HCT116 (cell line): ENCODE results near the gene SH3PXD2A. TPM values are rescaled to one million over a fixed set of nuclear protein-coding genes. Genes with fewer than 3 reads are reported as not detected.

ENCODE experiments used
- ATAC-seq: fragments of 200-7000 bp; cut with Tn5 transposase; 2 replicates; pipeline ENCODE4 v1.9.1; 2020; ENCODE audit warnings: mild to moderate bottlenecking, moderate library complexity
- BruUV-seq: library from RNA; stranded (reverse); fragments of 400-500 nt; replicated peaks from 2 replicates; lab custom pipeline; 2021; lab: Mats Ljungman, UMichigan
- CTCF ChIA-PET: fragments of 300-600 bp; sonication (Branson Sonifier 250); formaldehyde crosslinking; loops from one replicate; lab custom pipeline; 2021; ENCODE audit warnings: antibody characterized with exemption; lab: Charles Lee
- POLR2A ChIA-PET: fragments of 300-600, 350-600 bp; sonication (Branson Sonifier 250); formaldehyde crosslinking; loops from one replicate; lab custom pipeline; 2021; ENCODE audit warnings: antibody characterized with exemption; lab: Charles Lee
- RAD21 ChIA-PET, 2 experiments: fragments of 300-600 bp; sonication (Branson Sonifier 250); formaldehyde crosslinking; loops; one replicate each; lab custom pipeline; 2023; ENCODE audit warnings: low total read pairs in 2 of 2; ENCODE audit not compliant: uncharacterized antibody in 2 of 2, unreplicated experiment in 2 of 2, low non-redundant PET in 1 of 2; lab: Charles Lee
- DNase-seq: peaks from one replicate; pipeline ENCODE4 v3.0.0-alpha.2; 2010; ENCODE audit warnings: low read depth, low spot score
- H2AFZ ChIP-seq: fragments of 200-600 bp; shearing (Covaris generic), sonication (generic); 2 replicates; pipeline ENCODE4 v1.6.1; 2017; ENCODE audit warnings: low read depth, mixed run types, mixed read lengths, antibody characterized with exemption, low read length; ENCODE audit not compliant: poor library complexity, severe bottlenecking
- H3K27ac ChIP-seq: 2 replicates; pipeline ENCODE4 v1.5.1; 2012; ENCODE audit warnings: low read depth, low read length
- H3K27me3 ChIP-seq: fragments of 200-600 bp; sonication (generic); 2 replicates; pipeline ENCODE4 v1.6.1; 2016; ENCODE audit warnings: mixed run types, low read length, mixed read lengths; ENCODE audit not compliant: insufficient read depth
- H3K36me3 ChIP-seq, 2 experiments: fragments of 200-500 bp in 1 of 2; fragments of 200-600 bp in 1 of 2; sonication (Bioruptor generic) in 1 of 2; sonication (generic) in 1 of 2; 2 replicates each; pipeline versions ENCODE4 v1.5.1 to v1.6.1; 2014 to 2016; ENCODE audit warnings: low read length in 2 of 2, inconsistent platforms in 1 of 2, mixed read lengths in 1 of 2, mixed run types in 1 of 2; ENCODE audit not compliant: insufficient read depth in 2 of 2, control insufficient read depth in 1 of 2
- H3K4me1 ChIP-seq, 2 experiments: fragments of 200-600 bp in 1 of 2; sonication (generic) in 1 of 2; 2 replicates each; pipeline versions ENCODE4 v1.5.1 to v1.6.1; 2012 to 2017; ENCODE audit warnings: low read length in 2 of 2, inconsistent platforms in 1 of 2, mild to moderate bottlenecking in 1 of 2, mixed read lengths in 1 of 2, mixed run types in 1 of 2, moderate library complexity in 1 of 2; ENCODE audit not compliant: insufficient read depth in 2 of 2, control insufficient read depth in 1 of 2
- H3K4me2 ChIP-seq: fragments of 200-600 bp; sonication (generic); 2 replicates; pipeline ENCODE4 v1.6.1; 2017; ENCODE audit warnings: mixed run types, low read length, mixed read lengths
- H3K4me3 ChIP-seq, 2 experiments: fragments of 200-600 bp in 1 of 2; sonication (generic) in 1 of 2; replicated peaks in 1 of 2; 2 replicates each; pipeline ENCODE4 v1.5.1; 2011 to 2016; ENCODE audit warnings: low read length in 2 of 2, control low read depth in 1 of 2, low read depth in 1 of 2, mild to moderate bottlenecking in 1 of 2, mixed read lengths in 1 of 2, mixed run types in 1 of 2
- H3K79me2 ChIP-seq: fragments of 200-600 bp; sonication (generic); 2 replicates; pipeline ENCODE4 v1.6.1; 2017; ENCODE audit warnings: mild to moderate bottlenecking, mixed run types, low read length, moderate library complexity, mixed read lengths; ENCODE audit not compliant: insufficient read depth
- H3K9ac ChIP-seq: fragments of 200-600 bp; sonication (generic); 2 replicates; pipeline ENCODE4 v1.6.1; 2016; ENCODE audit warnings: low read length, mixed read lengths
- H3K9me2 ChIP-seq: fragments of 200-600 bp; sonication (generic), shearing (Covaris generic); 2 replicates; pipeline ENCODE4 v1.6.1; 2017; ENCODE audit warnings: mixed run types, mild to moderate bottlenecking, moderate library complexity; ENCODE audit not compliant: insufficient read depth
- H3K9me3 ChIP-seq, 2 experiments: fragments of 200-500 bp in 1 of 2; fragments of 200-600 bp in 1 of 2; sonication (Bioruptor generic) in 1 of 2; sonication (generic) in 1 of 2; 2 replicates each; pipeline ENCODE4 v1.6.1; 2014 to 2017; ENCODE audit warnings: low read length in 2 of 2, mixed read lengths in 2 of 2, inconsistent platforms in 1 of 2, low read depth in 1 of 2, mild to moderate bottlenecking in 1 of 2, mixed run types in 1 of 2, moderate library complexity in 1 of 2; ENCODE audit not compliant: control insufficient read depth in 1 of 2, insufficient read depth in 1 of 2
- H4K20me1 ChIP-seq: fragments of 200-600 bp; sonication (generic), shearing (Covaris generic); 2 replicates; pipeline ENCODE4 v1.6.1; 2017; ENCODE audit warnings: mixed run types, mild to moderate bottlenecking, moderate library complexity; ENCODE audit not compliant: insufficient read depth
- ATF3 ChIP-seq: IDR thresholded peaks from 2 replicates; pipeline ENCODE4 v1.6.1; 2012
- CEBPB ChIP-seq: IDR thresholded peaks from 2 replicates; pipeline ENCODE4 v1.6.1; 2012; ENCODE audit warnings: low read depth
- CTCF ChIP-seq, 3 experiments: fragments of 200-600 bp in 1 of 3; sonication (generic) in 1 of 3; IDR thresholded peaks in 2 of 3; conservative IDR thresholded peaks in 1 of 3; 2 replicates each; pipeline ENCODE4 v1.5.1; 2012 to 2017; ENCODE audit warnings: low read depth in 2 of 3, low read length in 2 of 3, antibody characterized with exemption in 1 of 3, borderline replicate concordance in 1 of 3, control low read depth in 1 of 3, mild to moderate bottlenecking in 1 of 3, mixed read lengths in 1 of 3, mixed run types in 1 of 3, moderate library complexity in 1 of 3; ENCODE audit not compliant: insufficient read depth in 1 of 3
- EGR1 ChIP-seq: IDR thresholded peaks from 2 replicates; pipeline ENCODE4 v1.6.1; 2012; ENCODE audit warnings: low read depth
- ELF1 ChIP-seq: IDR thresholded peaks from 2 replicates; pipeline ENCODE4 v1.6.1; 2012; ENCODE audit warnings: low read depth, borderline replicate concordance
- EZH2 ChIP-seq: fragments of 200-600 bp; sonication (generic); IDR thresholded peaks from 2 replicates; pipeline ENCODE4 v1.6.1; 2017; ENCODE audit warnings: antibody characterized with exemption, mixed run types
- EZH2phosphoT487 ChIP-seq: fragments of 200-600 bp; IDR thresholded peaks from 2 replicates; pipeline ENCODE4 v1.6.1; 2018; ENCODE audit warnings: antibody characterized with exemption, borderline replicate concordance
- FOSL1 ChIP-seq: IDR thresholded peaks from 2 replicates; pipeline ENCODE4 v1.6.1; 2012; ENCODE audit warnings: low read depth
- JUND ChIP-seq: IDR thresholded peaks from 2 replicates; pipeline ENCODE4 v1.6.1; 2012
- MAX ChIP-seq: IDR thresholded peaks from 2 replicates; pipeline ENCODE4 v1.6.1; 2012
- RAD21 ChIP-seq: IDR thresholded peaks from 2 replicates; pipeline ENCODE4 v1.6.1; 2012; ENCODE audit warnings: low read depth, mild to moderate bottlenecking
- SRF ChIP-seq: IDR thresholded peaks from 2 replicates; pipeline ENCODE4 v1.6.1; 2012; ENCODE audit warnings: low read depth
- TCF7L2 ChIP-seq: IDR thresholded peaks from 2 replicates; pipeline ENCODE4 v1.7.0; 2011; ENCODE audit warnings: borderline replicate concordance, inconsistent platforms; ENCODE audit not compliant: insufficient read depth, insufficient read length; ENCODE audit errors: extremely low read depth
- ZBTB33 ChIP-seq: IDR thresholded peaks from 2 replicates; pipeline ENCODE4 v1.6.1; 2011; ENCODE audit warnings: mild to moderate bottlenecking, low read length, moderate library complexity; ENCODE audit not compliant: insufficient replicate concordance; ENCODE audit errors: extremely low read depth
- ZFX ChIP-seq: fragments of 450-650 bp; IDR thresholded peaks from 2 replicates; pipeline ENCODE4 v1.6.1; 2017
- ZNF274 ChIP-seq: fragments of 200-500 bp; sonication (Bioruptor generic); IDR thresholded peaks from 2 replicates; pipeline ENCODE4 v1.6.1; 2014; ENCODE audit warnings: mild to moderate bottlenecking, low read depth, low read length, inconsistent platforms
- intact Hi-C: fragments of 100-400 bp; cut with micrococcal nuclease; formaldehyde crosslinking; loops from 2 replicates; pipeline ENCODE4 v1.10.0; 2022
- total RNA-seq: library from RNA; stranded (reverse); gene quantifications from one replicate; pipeline ENCODE4 v1.2.1, GENCODE V29; 2021; ENCODE audit not compliant: unreplicated experiment

SH3PXD2A gene
- total RNA-seq, 1 experiment from 2014 or later, result 8.7 TPM

- no TSS peak for BruUV-seq
- intact Hi-C loops, result no loop called here
- RAD21 ChIA-PET, result no interaction called here
- H3K36me3 ChIP-seq, result no peaks in the 10 kb centered on the region
- no peaks in the 10 kb centered on the region for H3K27me3 ChIP-seq
- no peaks in the 10 kb centered on the region for H4K20me1 ChIP-seq
- TF ChIP-seq FOSL1 (no peak), TCF7L2 (no peak), ATF3 (no peak), ZFX (no peak), CEBPB (no peak), EZH2 (no peak), ZBTB33 (no peak), SRF (no peak), MAX (no peak), EGR1 (no peak), ZNF274 (no peak), EZH2phosphoT487 (no peak), ELF1 (no peak), RAD21 (no peak), CTCF (IDR thresholded peaks at IDR 0.05 in 2 of 3, conservative IDR thresholded peaks at IDR 0.05 in 1 of 3; ENCODE audit: borderline replicate concordance in 1 of 3, insufficient read depth in 1 of 3, low read depth in 2 of 3, low read length in 2 of 3) (no peak), JUND (no peak)
- TF ChIP-seq, all 23 proteins: peak for 0
- ChIA-PET POLR2A (no interaction called here), CTCF (no interaction called here)
- Histone ChIP-seq H3K9ac (no peak overlapping the region), H3K4me1 (peaks cover 3 to 9% of the 10 kb centered on the region in 2 experiments; a peak in 3 of 4 replicates), H3K4me2 (no peak overlapping the region), H3K4me3 (no peak overlapping the region), H3K79me2 (no peaks in the 10 kb centered on the region), H3K9me3 (no peaks in the 10 kb centered on the region), H2AFZ (no peak overlapping the region), H3K9me2 (no peaks in the 10 kb centered on the region), H3K27ac (no peak overlapping the region)
- ATAC-seq (no peak), DNase-seq (no peak)
Observed at GRCh38 chr10:103643381-103643780, 212.0 kb downstream of the SH3PXD2A start.
